WERI-Rb-1 (cell line): ENCODE data around the gene SASH1.

Experiments used
- DNase-seq: peaks from one replicate; pipeline ENCODE4 v3.0.0-alpha.2; 2020
- H3K27ac ChIP-seq: fragments of 250-450 bp; sonication (Bioruptor Pico); 2 replicates; pipeline ENCODE4 v1.5.1; 2020; ENCODE audit warnings: mild to moderate bottlenecking, moderate library complexity
- H3K27me3 ChIP-seq: fragments of 250-450 bp; sonication (Bioruptor Pico); 2 replicates; pipeline ENCODE4 v1.5.1; 2021; ENCODE audit warnings: mild to moderate bottlenecking, low read depth, moderate library complexity; ENCODE audit not compliant: insufficient read depth, severe bottlenecking
- H3K36me3 ChIP-seq: fragments of 250-450 bp; sonication (Bioruptor Pico); 2 replicates; pipeline ENCODE4 v1.5.1; 2020; ENCODE audit warnings: mild to moderate bottlenecking, moderate library complexity
- H3K4me3 ChIP-seq: 2 replicates; pipeline ENCODE4 v1.5.1; 2011; ENCODE audit warnings: low read depth, mild to moderate bottlenecking, control low read depth, low read length
- H3K9me3 ChIP-seq: fragments of 250-450 bp; sonication (Bioruptor Pico); 2 replicates; pipeline ENCODE4 v1.5.1; 2021; ENCODE audit warnings: mild to moderate bottlenecking, moderate library complexity; ENCODE audit not compliant: severe bottlenecking
- CTCF ChIP-seq: IDR thresholded peaks from 2 replicates; pipeline ENCODE4 v1.5.1; 2011; ENCODE audit warnings: low read depth, mild to moderate bottlenecking, control low read depth, inconsistent platforms, low read length

The SASH1 gene

GRCh38 chr6:148563066-148563465, 220.4 kb downstream of the SASH1 start:
- Histone ChIP-seq H3K36me3 (no peaks in the 10 kb centered on the region), H3K4me3 (no peak overlapping the region), H3K27ac (no peak overlapping the region), H3K9me3 (no peaks in the 10 kb centered on the region), H3K27me3 (no peaks in the 10 kb centered on the region)
- no peak for DNase-seq
- TF ChIP-seq CTCF: no peak

- no peak for TF ChIP-seq CTCF
Measured at GRCh38 chr6:148564494-148565035, 221.9 kb downstream of the SASH1 start.

GRCh38 chr6:148565321-148565926, 222.8 kb downstream of the SASH1 start:
- no peak for TF ChIP-seq CTCF
- H3K4me3 ChIP-seq: no peak overlapping the region
- no peaks in the 10 kb centered on the region for H3K27me3 ChIP-seq
- H3K9me3 ChIP-seq: no peaks in the 10 kb centered on the region
- no peak overlapping the region for H3K27ac ChIP-seq
- no peak for DNase-seq
- no peaks in the 10 kb centered on the region for H3K36me3 ChIP-seq

More at GRCh38 chr6:148564494-148565035, 221.9 kb downstream of the SASH1 start:
- H3K27ac ChIP-seq: no peak overlapping the region
- DNase-seq: no peak
- no peaks in the 10 kb centered on the region for H3K9me3 ChIP-seq
- no peaks in the 10 kb centered on the region for H3K27me3 ChIP-seq
- no peak overlapping the region for H3K4me3 ChIP-seq
- no peaks in the 10 kb centered on the region for H3K36me3 ChIP-seq

GRCh38 chr6:148565930-148566663, 223.5 kb downstream of the SASH1 start:
- Histone ChIP-seq H3K27ac (no peak overlapping the region), H3K27me3 (no peaks in the 10 kb centered on the region), H3K4me3 (no peak overlapping the region), H3K36me3 (no peaks in the 10 kb centered on the region), H3K9me3 (no peaks in the 10 kb centered on the region)
- no peak for DNase-seq
- TF ChIP-seq CTCF: no peak

GRCh38 chr6:148566664-148567350, 224.2 kb downstream of the SASH1 start:
- DNase-seq: no peak
- no peaks in the 10 kb centered on the region for H3K9me3 ChIP-seq
- H3K27me3 ChIP-seq: no peaks in the 10 kb centered on the region
- H3K4me3 ChIP-seq: no peak overlapping the region
- no peaks in the 10 kb centered on the region for H3K36me3 ChIP-seq
- TF ChIP-seq CTCF: no peak
- no peak overlapping the region for H3K27ac ChIP-seq
